ENCODE results near the gene TMEM263. TPM values are rescaled to one million over a fixed set of nuclear protein-coding genes. Genes with fewer than 3 reads are reported as not detected.

The TMEM263 gene
- total RNA-seq, 1 experiment from 2014 or later: 31.3 TPM

DNA sequence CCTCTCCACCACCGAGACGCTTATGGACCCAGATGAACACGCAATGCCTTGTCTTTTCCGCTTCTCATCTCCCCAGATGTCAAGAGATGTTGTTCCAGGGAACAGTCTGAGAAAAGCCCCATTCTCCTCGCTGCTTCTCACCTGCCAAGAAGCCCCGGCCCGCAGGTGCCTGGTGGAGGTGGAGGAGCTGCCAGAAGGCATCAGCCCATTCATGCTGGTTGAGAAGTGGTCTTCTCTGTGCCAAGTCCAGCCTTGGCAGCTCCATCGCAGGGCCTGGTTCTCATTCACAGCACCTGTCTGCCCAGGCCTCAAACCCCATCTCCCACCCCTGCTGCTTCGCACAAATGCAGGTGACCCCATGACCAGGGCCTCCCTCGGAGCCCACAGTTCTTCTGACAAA is 42.3 kb upstream of the TMEM263 start:
- ChIA-PET POLR2A (no interaction called here), CTCF (interaction anchor here (0.6 kb wide), 1 partner anchor 28 kb away, joined by 4 read pairs; no protein-coding TSS in a partner anchor)
- no peak overlapping the region for H3K4me3 ChIP-seq (replicated peaks in 1 of 2; ENCODE audit: low read depth in 1 of 2, low read length in 2 of 2)

DNA sequence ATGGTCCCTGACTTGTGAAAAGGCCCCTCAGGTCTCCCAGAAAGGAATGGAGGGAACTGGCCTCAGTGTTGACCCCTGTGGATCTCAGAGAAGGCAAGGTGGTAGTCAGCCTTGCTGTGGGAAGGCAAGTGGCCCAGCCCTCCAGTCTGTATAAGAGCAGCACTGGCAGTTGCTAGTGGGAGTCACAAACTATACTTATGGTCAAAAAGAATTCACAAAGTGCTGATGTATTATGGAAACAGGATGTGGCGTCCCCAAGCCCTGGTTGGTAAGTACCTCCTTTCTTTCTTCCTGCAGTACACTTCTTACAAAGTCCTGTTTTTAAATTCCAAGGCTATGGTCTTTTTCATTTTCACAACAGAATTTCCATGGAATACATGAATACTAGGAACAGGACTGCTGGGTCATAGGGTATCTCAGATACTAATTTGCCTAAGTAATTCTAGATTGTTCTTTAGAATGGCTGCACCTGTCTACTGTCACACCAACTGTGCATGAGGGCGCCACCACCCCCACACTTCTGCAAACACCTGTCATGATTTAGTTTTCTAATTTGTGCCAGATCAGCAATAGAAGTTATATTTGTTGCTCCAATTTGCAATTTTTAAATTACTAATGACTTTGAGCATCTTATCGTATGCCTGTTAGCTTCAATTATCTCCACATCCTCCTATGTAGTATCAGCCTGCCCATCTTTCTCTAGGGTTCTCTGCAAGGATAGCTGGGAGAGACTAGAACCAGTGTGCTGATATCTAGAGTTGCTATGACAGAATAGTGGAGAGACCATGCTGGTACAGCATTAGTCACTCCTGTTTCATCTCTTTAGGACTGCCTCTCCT is 40.7 kb upstream of the TMEM263 start:
- Histone ChIP-seq H2AFZ (ENCODE audit: low read depth, low read length, poor library complexity, severe bottlenecking) (no peak overlapping the region), H3K4me3 (replicated peaks in 1 of 2; ENCODE audit: low read depth in 1 of 2, low read length in 2 of 2) (no peak overlapping the region), H3K9me2 (ENCODE audit: insufficient read depth) (no peaks in the 10 kb centered on the region), H3K79me2 (ENCODE audit: insufficient read depth, low read length) (no peaks in the 10 kb centered on the region), H3K9me3 (ENCODE audit: control insufficient read depth in 1 of 2, insufficient read depth in 1 of 2, low read depth in 1 of 2, low read length in 2 of 2) (no peaks in the 10 kb centered on the region), H3K4me2 (ENCODE audit: low read length) (no peak overlapping the region), H3K27me3 (ENCODE audit: insufficient read depth, low read length) (no peaks in the 10 kb centered on the region), H3K4me1 (ENCODE audit: control insufficient read depth in 1 of 2, insufficient read depth in 2 of 2, low read length in 2 of 2) (no peaks in the 10 kb centered on the region), H3K9ac (ENCODE audit: low read length) (no peak overlapping the region), H3K36me3 (ENCODE audit: control insufficient read depth in 1 of 2, insufficient read depth in 2 of 2, low read length in 2 of 2) (no peaks in the 10 kb centered on the region), H4K20me1 (ENCODE audit: insufficient read depth) (no peaks in the 10 kb centered on the region), H3K27ac (ENCODE audit: low read depth, low read length) (no peak overlapping the region)
- BruUV-seq (replicated peaks): no TSS peak
- no peak for DNase-seq (ENCODE audit: low read depth, low spot score)
- intact Hi-C loops (cut with micrococcal nuclease): no loop called here
- ChIA-PET CTCF (no interaction called here), RAD21 (ENCODE audit: low non-redundant PET in 1 of 2, low total read pairs in 2 of 2, uncharacterized antibody in 2 of 2, unreplicated experiment in 2 of 2) (no interaction called here), POLR2A (no interaction called here)
- TF ChIP-seq YY1 (IDR thresholded peaks at IDR 0.05; ENCODE audit: extremely low read depth, insufficient replicate concordance, low read depth, low read length) (no peak), SRF (IDR thresholded peaks at IDR 0.05; ENCODE audit: low read depth) (no peak), RAD21 (IDR thresholded peaks at IDR 0.05; ENCODE audit: low read depth) (no peak), FOSL1 (IDR thresholded peaks at IDR 0.05; ENCODE audit: low read depth) (no peak), POLR2AphosphoS5 (IDR thresholded peaks at IDR 0.05; ENCODE audit: low read depth, low read length) (no peak), JUND (IDR thresholded peaks at IDR 0.05) (no peak), POLR2A (IDR thresholded peaks at IDR 0.05; ENCODE audit: borderline replicate concordance, extremely low read depth, insufficient read depth, insufficient read length) (no peak), CEBPB (IDR thresholded peaks at IDR 0.05; ENCODE audit: low read depth) (no peak)
- TF ChIP-seq, protein P1, sequence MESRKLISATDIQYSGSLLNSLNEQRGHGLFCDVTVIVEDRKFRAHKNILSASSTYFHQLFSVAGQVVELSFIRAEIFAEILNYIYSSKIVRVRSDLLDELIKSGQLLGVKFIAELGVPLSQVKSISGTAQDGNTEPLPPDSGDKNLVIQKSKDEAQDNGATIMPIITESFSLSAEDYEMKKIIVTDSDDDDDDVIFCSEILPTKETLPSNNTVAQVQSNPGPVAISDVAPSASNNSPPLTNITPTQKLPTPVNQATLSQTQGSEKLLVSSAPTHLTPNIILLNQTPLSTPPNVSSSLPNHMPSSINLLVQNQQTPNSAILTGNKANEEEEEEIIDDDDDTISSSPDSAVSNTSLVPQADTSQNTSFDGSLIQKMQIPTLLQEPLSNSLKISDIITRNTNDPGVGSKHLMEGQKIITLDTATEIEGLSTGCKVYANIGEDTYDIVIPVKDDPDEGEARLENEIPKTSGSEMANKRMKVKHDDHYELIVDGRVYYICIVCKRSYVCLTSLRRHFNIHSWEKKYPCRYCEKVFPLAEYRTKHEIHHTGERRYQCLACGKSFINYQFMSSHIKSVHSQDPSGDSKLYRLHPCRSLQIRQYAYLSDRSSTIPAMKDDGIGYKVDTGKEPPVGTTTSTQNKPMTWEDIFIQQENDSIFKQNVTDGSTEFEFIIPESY (IDR thresholded peaks at IDR 0.05; ENCODE audit: extremely low read depth, insufficient replicate concordance, low read length): no peak
- no peak for ATAC-seq

More for the DNA sequence above, 42.3 kb upstream of the TMEM263 start:
- intact Hi-C loops (cut with micrococcal nuclease): no loop called here
- Histone ChIP-seq H3K79me2 (ENCODE audit: insufficient read depth, low read length) (no peaks in the 10 kb centered on the region), H3K4me1 (ENCODE audit: control insufficient read depth in 1 of 2, insufficient read depth in 2 of 2, low read length in 2 of 2) (no peaks in the 10 kb centered on the region), H3K9me2 (ENCODE audit: insufficient read depth) (no peaks in the 10 kb centered on the region), H3K27ac (ENCODE audit: low read depth, low read length) (no peak overlapping the region), H3K4me2 (ENCODE audit: low read length) (no peak overlapping the region), H3K27me3 (ENCODE audit: insufficient read depth, low read length) (no peaks in the 10 kb centered on the region), H4K20me1 (ENCODE audit: insufficient read depth) (no peaks in the 10 kb centered on the region), H3K9me3 (ENCODE audit: control insufficient read depth in 1 of 2, insufficient read depth in 1 of 2, low read depth in 1 of 2, low read length in 2 of 2) (no peaks in the 10 kb centered on the region), H3K9ac (ENCODE audit: low read length) (no peak overlapping the region), H3K36me3 (ENCODE audit: control insufficient read depth in 1 of 2, insufficient read depth in 2 of 2, low read length in 2 of 2) (no peaks in the 10 kb centered on the region), H2AFZ (ENCODE audit: low read depth, low read length, poor library complexity, severe bottlenecking) (no peak overlapping the region)
- DNase-seq (ENCODE audit: low read depth, low spot score) (no peak), ATAC-seq (no peak)
- BruUV-seq (replicated peaks): no TSS peak
- RAD21 ChIA-PET (ENCODE audit: low non-redundant PET in 1 of 2, low total read pairs in 2 of 2, uncharacterized antibody in 2 of 2, unreplicated experiment in 2 of 2): no interaction called here
- TF ChIP-seq, protein P2, sequence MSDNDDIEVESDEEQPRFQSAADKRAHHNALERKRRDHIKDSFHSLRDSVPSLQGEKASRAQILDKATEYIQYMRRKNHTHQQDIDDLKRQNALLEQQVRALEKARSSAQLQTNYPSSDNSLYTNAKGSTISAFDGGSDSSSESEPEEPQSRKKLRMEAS (IDR thresholded peaks at IDR 0.05): no peak
- TF ChIP-seq POLR2A (IDR thresholded peaks at IDR 0.05; ENCODE audit: borderline replicate concordance, extremely low read depth, insufficient read depth, insufficient read length): no peak
